ENCODE measurements around the gene GPR180. TPM values are rescaled to one million over a fixed set of nuclear protein-coding genes. Genes with fewer than 3 reads are reported as not detected.

The GPR180 gene
- total RNA-seq, 1 donor from 2014 or later, result 2.3 TPM

GRCh38 chr13:94596575-94596971 lies 5.1 kb upstream of the GPR180 start:
- no peak for DNase-seq (ENCODE audit: low spot score in 2 of 2)
- peaks cover 6 to 14% of the 10 kb centered on the region in 2 donors for H3K4me1 ChIP-seq
- peaks cover 0 to 8% of the 10 kb centered on the region in 2 donors for H3K36me3 ChIP-seq
- no peaks in the 10 kb centered on the region for H3K9me3 ChIP-seq
- peak overlapping the region; percentile 91 to 95 for H3K4me3 ChIP-seq
- TF ChIP-seq CTCF (IDR thresholded peaks at IDR 0.05), result no peak
- H3K27me3 ChIP-seq, result no peaks in the 10 kb centered on the region
- peak overlapping the region in 1 of 2 donors; percentile 12 for H3K27ac ChIP-seq
- intact Hi-C loops (cut with DNase I), result loop anchor here (1.0 kb wide), 1 partner anchor 47 kb away; no protein-coding TSS in a partner anchor

DNA sequence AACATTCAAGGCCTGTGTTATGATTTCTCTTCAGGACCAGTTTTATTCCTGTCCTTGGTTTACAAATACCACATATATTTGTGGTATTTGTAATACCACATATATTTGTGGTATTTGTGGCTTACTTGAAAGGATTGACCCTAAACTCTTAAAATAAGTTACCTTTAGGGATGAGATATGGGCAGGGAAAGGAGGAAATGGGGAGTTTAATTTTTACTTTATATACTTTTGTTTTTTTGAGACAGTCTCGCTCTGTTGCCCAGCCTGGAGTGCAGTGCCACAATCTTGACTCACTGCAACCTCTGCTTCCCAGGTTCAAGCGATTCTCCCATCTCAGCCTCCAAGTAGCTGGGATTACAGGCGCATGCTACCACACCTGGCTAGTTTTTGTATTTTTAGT lies 3.4 kb upstream of the GPR180 start:
- Histone ChIP-seq H3K4me1 (peaks cover 8 to 14% of the 10 kb centered on the region in 2 donors), H3K4me3 (no peak overlapping the region), H3K27me3 (no peaks in the 10 kb centered on the region), H3K36me3 (no peaks in the 10 kb centered on the region), H3K9me3 (no peaks in the 10 kb centered on the region), H3K27ac (no peak overlapping the region)
- TF ChIP-seq CTCF (IDR thresholded peaks at IDR 0.05), result no peak
- intact Hi-C loops (cut with DNase I), result no loop called here
- no peak for DNase-seq (ENCODE audit: low spot score in 2 of 2)

DNA sequence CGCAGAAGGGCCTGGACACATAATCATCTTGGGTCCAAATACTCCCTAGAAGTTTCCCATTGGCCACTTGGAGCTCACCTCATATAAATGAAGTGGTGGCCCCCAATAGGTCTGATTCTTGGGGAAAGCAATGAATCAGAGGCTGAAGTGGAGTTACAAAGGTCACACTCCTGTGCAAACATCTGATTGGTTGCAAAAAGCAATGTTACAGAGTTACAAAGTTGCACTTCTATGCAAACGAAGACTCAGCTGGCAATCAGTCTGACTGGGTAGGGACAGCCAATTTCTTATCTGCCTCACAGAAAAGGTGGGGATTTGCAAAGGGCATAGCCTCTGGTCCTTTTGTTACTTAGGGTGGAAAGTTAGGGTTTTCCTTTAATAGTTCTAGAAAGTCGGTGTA lies 1.8 kb upstream of the GPR180 start:
- TF ChIP-seq CTCF (IDR thresholded peaks at IDR 0.05), result no peak
- Histone ChIP-seq H3K27ac (no peak overlapping the region), H3K4me3 (no peak overlapping the region), H3K36me3 (no peaks in the 10 kb centered on the region), H3K27me3 (no peaks in the 10 kb centered on the region), H3K4me1 (peaks cover 4 to 5% of the 10 kb centered on the region in 2 donors), H3K9me3 (no peaks in the 10 kb centered on the region)
- DNase-seq (ENCODE audit: low spot score in 2 of 2), result no peak
- intact Hi-C loops (cut with DNase I), result loop anchor here (5.0 kb wide), 1 partner anchor 1373 kb away; the partner anchor contains the start of gene GPC6

- Histone ChIP-seq H3K9me3 (no peaks in the 10 kb centered on the region), H3K36me3 (peaks cover 0 to 22% of the 10 kb centered on the region in 2 donors), H3K27ac (peak overlapping the region; percentile 84 to 89), H3K4me1 (peaks cover 0 to 3% of the 10 kb centered on the region in 2 donors), H3K4me3 (peak overlapping the region; percentile 90 to 92), H3K27me3 (no peaks in the 10 kb centered on the region)
- no peak for TF ChIP-seq CTCF (IDR thresholded peaks at IDR 0.05)
- intact Hi-C loops (cut with DNase I), result loop anchor here (5.0 kb wide), 1 partner anchor 1375 kb away; the partner anchor contains the start of gene GPC6
- DNase-seq (ENCODE audit: low spot score in 2 of 2), result no peak
Measured at GRCh38 chr13:94602467-94602866, 810 bp downstream of the GPR180 start.

- Histone ChIP-seq H3K27ac (no peak overlapping the region), H3K9me3 (no peaks in the 10 kb centered on the region), H3K27me3 (no peaks in the 10 kb centered on the region), H3K36me3 (peaks cover 0 to 31% of the 10 kb centered on the region in 2 donors), H3K4me1 (peaks cover 0 to 2% of the 10 kb centered on the region in 2 donors), H3K4me3 (no peak overlapping the region)
- no peak for TF ChIP-seq CTCF (IDR thresholded peaks at IDR 0.05)
- DNase-seq (ENCODE audit: low spot score in 2 of 2), result no peak
- intact Hi-C loops (cut with DNase I), result no loop called here
Measured at GRCh38 chr13:94607056-94607455, 5.4 kb downstream of the GPR180 start.

DNA sequence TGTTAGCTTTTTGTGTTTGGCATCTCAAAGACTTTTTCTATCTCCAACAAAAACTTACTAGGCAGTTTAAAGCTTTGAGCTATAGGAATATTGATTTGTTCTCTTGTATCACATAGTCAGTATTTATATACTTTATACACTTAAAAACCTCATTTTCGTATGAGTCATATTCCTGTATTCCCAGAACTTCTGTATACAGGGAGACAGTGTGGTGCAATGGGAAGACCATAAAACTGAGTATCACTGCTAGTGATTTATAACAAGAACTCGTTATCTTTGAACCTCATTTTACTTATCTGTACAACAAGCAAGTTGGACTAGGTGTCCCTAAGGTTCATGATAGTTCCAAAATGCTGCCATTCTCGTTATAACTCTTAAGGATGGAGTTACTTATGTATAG lies 6.3 kb downstream of the GPR180 start:
- no peak for DNase-seq (ENCODE audit: low spot score in 2 of 2)
- H3K27ac ChIP-seq, result no peak overlapping the region
- H3K9me3 ChIP-seq, result no peaks in the 10 kb centered on the region
- no peaks in the 10 kb centered on the region for H3K27me3 ChIP-seq
- intact Hi-C loops (cut with DNase I), result no loop called here
- H3K36me3 ChIP-seq, result peaks cover 0 to 31% of the 10 kb centered on the region in 2 donors
- no peak for TF ChIP-seq CTCF (IDR thresholded peaks at IDR 0.05)
- no peaks in the 10 kb centered on the region for H3K4me1 ChIP-seq
- H3K4me3 ChIP-seq, result no peak overlapping the region

Data from ascending aorta (tissue), 2 donors.